ENCODE results near the gene PFKFB3.
"Not testable (repeated sequence)": the region's sequence is repeated elsewhere in the genome, so short reads cannot be mapped to it uniquely, and the experiment has no call there.

The PFKFB3 gene

GRCh38 chr10:6165933-6166332 lies 36.8 kb upstream of the PFKFB3 start:
- H3K4me1 ChIP-seq (ENCODE audit: control insufficient read depth, insufficient read depth, low read length, poor library complexity, severe bottlenecking); H3K27ac ChIP-seq (ENCODE audit: insufficient read depth, low read length, poor library complexity, severe bottlenecking); DNase-seq; H3K36me3 ChIP-seq (ENCODE audit: control insufficient read depth, insufficient read depth, low read length); H3K9me3 ChIP-seq (ENCODE audit: control insufficient read depth, low read length); H3K4me3 ChIP-seq (ENCODE audit: insufficient read depth, low read depth, low read length, poor library complexity, severe bottlenecking); H3K27me3 ChIP-seq (replicated peaks; ENCODE audit: control insufficient read depth, insufficient read depth, low read length, poor library complexity, severe bottlenecking): not testable (repeated sequence)

GRCh38 chr10:6167456-6167855 lies 35.3 kb upstream of the PFKFB3 start:
- Histone ChIP-seq H3K9me3 (ENCODE audit: control insufficient read depth, low read length) (no peaks in the 10 kb centered on the region), H3K4me3 (ENCODE audit: insufficient read depth, low read depth, low read length, poor library complexity, severe bottlenecking) (no peak overlapping the region), H3K36me3 (ENCODE audit: control insufficient read depth, insufficient read depth, low read length) (no peaks in the 10 kb centered on the region), H3K27ac (ENCODE audit: insufficient read depth, low read length, poor library complexity, severe bottlenecking) (no peak overlapping the region), H3K27me3 (replicated peaks; ENCODE audit: control insufficient read depth, insufficient read depth, low read length, poor library complexity, severe bottlenecking) (no peaks in the 10 kb centered on the region), H3K4me1 (ENCODE audit: control insufficient read depth, insufficient read depth, low read length, poor library complexity, severe bottlenecking) (peaks cover 9% of the 10 kb centered on the region)
- DNase-seq, result no peak

- peaks cover 9% of the 10 kb centered on the region for H3K4me1 ChIP-seq (ENCODE audit: control insufficient read depth, insufficient read depth, low read length, poor library complexity, severe bottlenecking)
- no peaks in the 10 kb centered on the region for H3K9me3 ChIP-seq (ENCODE audit: control insufficient read depth, low read length)
- H3K27me3 ChIP-seq (replicated peaks; ENCODE audit: control insufficient read depth, insufficient read depth, low read length, poor library complexity, severe bottlenecking), result no peaks in the 10 kb centered on the region
- no peaks in the 10 kb centered on the region for H3K36me3 ChIP-seq (ENCODE audit: control insufficient read depth, insufficient read depth, low read length)
- no peak overlapping the region for H3K27ac ChIP-seq (ENCODE audit: insufficient read depth, low read length, poor library complexity, severe bottlenecking)
- H3K4me3 ChIP-seq (ENCODE audit: insufficient read depth, low read depth, low read length, poor library complexity, severe bottlenecking), result no peak overlapping the region
- no peak for DNase-seq
These were observed 34.6 kb upstream of the PFKFB3 start for GRCh38 chr10:6168084-6168483.

GRCh38 chr10:6170638-6171037 lies 32.1 kb upstream of the PFKFB3 start:
- no peak for DNase-seq
- H3K9me3 ChIP-seq (ENCODE audit: control insufficient read depth, low read length), result no peaks in the 10 kb centered on the region
- no peak overlapping the region for H3K4me3 ChIP-seq (ENCODE audit: insufficient read depth, low read depth, low read length, poor library complexity, severe bottlenecking)
- H3K27ac ChIP-seq (ENCODE audit: insufficient read depth, low read length, poor library complexity, severe bottlenecking), result peak overlapping the region; percentile 25
- H3K27me3 ChIP-seq (replicated peaks; ENCODE audit: control insufficient read depth, insufficient read depth, low read length, poor library complexity, severe bottlenecking), result no peaks in the 10 kb centered on the region
- peaks cover 18% of the 10 kb centered on the region for H3K4me1 ChIP-seq (ENCODE audit: control insufficient read depth, insufficient read depth, low read length, poor library complexity, severe bottlenecking)
- no peaks in the 10 kb centered on the region for H3K36me3 ChIP-seq (ENCODE audit: control insufficient read depth, insufficient read depth, low read length)

GRCh38 chr10:6171881-6172695 lies 30.6 kb upstream of the PFKFB3 start:
- DNase-seq, result no peak
- Histone ChIP-seq H3K27me3 (replicated peaks; ENCODE audit: control insufficient read depth, insufficient read depth, low read length, poor library complexity, severe bottlenecking) (no peaks in the 10 kb centered on the region), H3K9me3 (ENCODE audit: control insufficient read depth, low read length) (no peaks in the 10 kb centered on the region), H3K36me3 (ENCODE audit: control insufficient read depth, insufficient read depth, low read length) (no peaks in the 10 kb centered on the region), H3K4me3 (ENCODE audit: insufficient read depth, low read depth, low read length, poor library complexity, severe bottlenecking) (no peak overlapping the region), H3K27ac (ENCODE audit: insufficient read depth, low read length, poor library complexity, severe bottlenecking) (no peak overlapping the region), H3K4me1 (ENCODE audit: control insufficient read depth, insufficient read depth, low read length, poor library complexity, severe bottlenecking) (peaks cover 18% of the 10 kb centered on the region)

- H3K27me3 ChIP-seq (replicated peaks; ENCODE audit: control insufficient read depth, insufficient read depth, low read length, poor library complexity, severe bottlenecking), result no peaks in the 10 kb centered on the region
- H3K9me3 ChIP-seq (ENCODE audit: control insufficient read depth, low read length), result no peaks in the 10 kb centered on the region
- H3K4me3 ChIP-seq (ENCODE audit: insufficient read depth, low read depth, low read length, poor library complexity, severe bottlenecking), result no peak overlapping the region
- H3K27ac ChIP-seq (ENCODE audit: insufficient read depth, low read length, poor library complexity, severe bottlenecking), result peak overlapping the region; percentile 24
- H3K36me3 ChIP-seq (ENCODE audit: control insufficient read depth, insufficient read depth, low read length), result no peaks in the 10 kb centered on the region
- peaks cover 18% of the 10 kb centered on the region for H3K4me1 ChIP-seq (ENCODE audit: control insufficient read depth, insufficient read depth, low read length, poor library complexity, severe bottlenecking)
- DNase-seq, result peak; percentile 9 to 32 (median 31)
These were observed 29.5 kb upstream of the PFKFB3 start for GRCh38 chr10:6173203-6173602.

GRCh38 chr10:6174201-6174874 lies 28.4 kb upstream of the PFKFB3 start:
- H3K27ac ChIP-seq (ENCODE audit: insufficient read depth, low read length, poor library complexity, severe bottlenecking), result no peak overlapping the region
- no peaks in the 10 kb centered on the region for H3K27me3 ChIP-seq (replicated peaks; ENCODE audit: control insufficient read depth, insufficient read depth, low read length, poor library complexity, severe bottlenecking)
- no peak overlapping the region for H3K4me3 ChIP-seq (ENCODE audit: insufficient read depth, low read depth, low read length, poor library complexity, severe bottlenecking)
- no peaks in the 10 kb centered on the region for H3K36me3 ChIP-seq (ENCODE audit: control insufficient read depth, insufficient read depth, low read length)
- no peak for DNase-seq
- H3K4me1 ChIP-seq (ENCODE audit: control insufficient read depth, insufficient read depth, low read length, poor library complexity, severe bottlenecking), result peaks cover 18% of the 10 kb centered on the region
- H3K9me3 ChIP-seq (ENCODE audit: control insufficient read depth, low read length), result no peaks in the 10 kb centered on the region

- H3K4me1 ChIP-seq (ENCODE audit: control insufficient read depth, insufficient read depth, low read length, poor library complexity, severe bottlenecking), result peaks cover 18% of the 10 kb centered on the region
- DNase-seq, result no peak
- H3K9me3 ChIP-seq (ENCODE audit: control insufficient read depth, low read length), result no peaks in the 10 kb centered on the region
- H3K27ac ChIP-seq (ENCODE audit: insufficient read depth, low read length, poor library complexity, severe bottlenecking), result no peak overlapping the region
- no peaks in the 10 kb centered on the region for H3K27me3 ChIP-seq (replicated peaks; ENCODE audit: control insufficient read depth, insufficient read depth, low read length, poor library complexity, severe bottlenecking)
- no peaks in the 10 kb centered on the region for H3K36me3 ChIP-seq (ENCODE audit: control insufficient read depth, insufficient read depth, low read length)
- no peak overlapping the region for H3K4me3 ChIP-seq (ENCODE audit: insufficient read depth, low read depth, low read length, poor library complexity, severe bottlenecking)
These were observed 27.2 kb upstream of the PFKFB3 start for GRCh38 chr10:6175329-6176055.

GRCh38 chr10:6176691-6177231 lies 26.0 kb upstream of the PFKFB3 start:
- H3K27ac ChIP-seq (ENCODE audit: insufficient read depth, low read length, poor library complexity, severe bottlenecking), result no peak overlapping the region
- H3K9me3 ChIP-seq (ENCODE audit: control insufficient read depth, low read length), result no peaks in the 10 kb centered on the region
- H3K4me1 ChIP-seq (ENCODE audit: control insufficient read depth, insufficient read depth, low read length, poor library complexity, severe bottlenecking), result peaks cover 18% of the 10 kb centered on the region
- no peak overlapping the region for H3K4me3 ChIP-seq (ENCODE audit: insufficient read depth, low read depth, low read length, poor library complexity, severe bottlenecking)
- DNase-seq, result no peak
- no peaks in the 10 kb centered on the region for H3K36me3 ChIP-seq (ENCODE audit: control insufficient read depth, insufficient read depth, low read length)
- no peaks in the 10 kb centered on the region for H3K27me3 ChIP-seq (replicated peaks; ENCODE audit: control insufficient read depth, insufficient read depth, low read length, poor library complexity, severe bottlenecking)

Measured in effector memory CD4-positive, alpha-beta T cell (primary cell).